Mesenchymal stem cell (in vitro differentiated cells and primary cell): ENCODE results near the gene CHD9.

Experiments
- DNase-seq: peaks from one replicate; pipeline ENCODE4 v3.0.0-alpha.2; 2013
- H2AFZ ChIP-seq: one replicate; pipeline ENCODE4 v1.6.1; 2013; ENCODE audit warnings: low read depth, mild to moderate bottlenecking, control low read depth, inconsistent platforms, low read length, moderate library complexity
- H2AK5ac ChIP-seq: 2 replicates; pipeline ENCODE4 v1.6.1; 2013; ENCODE audit warnings: low read length, moderate library complexity, mild to moderate bottlenecking, inconsistent platforms; ENCODE audit not compliant: severe bottlenecking
- H2BK120ac ChIP-seq: one replicate; pipeline ENCODE4 v1.6.1; 2013; ENCODE audit warnings: low read depth, mild to moderate bottlenecking, inconsistent platforms, low read length, moderate library complexity
- H2BK12ac ChIP-seq, 2 experiments: one replicate each; pipeline ENCODE4 v1.6.1; 2013; ENCODE audit warnings: inconsistent platforms in 2 of 2, low read length in 2 of 2, mild to moderate bottlenecking in 2 of 2, moderate library complexity in 2 of 2, control low read depth in 1 of 2
- H2BK15ac ChIP-seq: one replicate; pipeline ENCODE4 v1.6.1; 2013; ENCODE audit warnings: mild to moderate bottlenecking, low read depth, inconsistent platforms; ENCODE audit not compliant: poor library complexity, severe bottlenecking
- H2BK5ac ChIP-seq: 2 replicates; pipeline ENCODE4 v1.6.1; 2013; ENCODE audit warnings: low read depth, mild to moderate bottlenecking, low read length, control low read depth, inconsistent platforms; ENCODE audit not compliant: poor library complexity, severe bottlenecking
- H3K14ac ChIP-seq, 2 experiments: one replicate each; pipeline ENCODE4 v1.6.1; 2013; ENCODE audit warnings: inconsistent platforms in 2 of 2, low read length in 2 of 2, control low read depth in 1 of 2, mild to moderate bottlenecking in 1 of 2, moderate library complexity in 1 of 2
- H3K18ac ChIP-seq, 2 experiments: one replicate each; pipeline ENCODE4 v1.6.1; 2013; ENCODE audit warnings: inconsistent platforms in 2 of 2, low read length in 2 of 2, control low read depth in 1 of 2, low read depth in 1 of 2, mild to moderate bottlenecking in 1 of 2
- H3K23ac ChIP-seq, 2 experiments: one replicate each; pipeline ENCODE4 v1.6.1; 2013; ENCODE audit warnings: inconsistent platforms in 2 of 2, low read length in 2 of 2, mild to moderate bottlenecking in 2 of 2, moderate library complexity in 2 of 2, control low read depth in 1 of 2
- H3K27ac ChIP-seq: 2 replicates; pipeline ENCODE4 v1.5.1; 2013; ENCODE audit warnings: mild to moderate bottlenecking, moderate library complexity, low read length, control low read depth, inconsistent platforms; ENCODE audit not compliant: poor library complexity, severe bottlenecking
- H3K27me3 ChIP-seq, 2 experiments: 2 replicates each; pipeline versions ENCODE4 v1.6.1 to v1.7.0; 2013; ENCODE audit warnings: low read length in 2 of 2, mild to moderate bottlenecking in 2 of 2, moderate library complexity in 2 of 2, control low read depth in 1 of 2, inconsistent platforms in 1 of 2; ENCODE audit not compliant: control insufficient read depth in 1 of 2, insufficient read depth in 1 of 2
- H3K36me3 ChIP-seq, 2 experiments: 2 replicates each; pipeline versions ENCODE4 v1.6.1 to v1.7.0; 2013; ENCODE audit warnings: low read length in 2 of 2, control low read depth in 1 of 2, inconsistent platforms in 1 of 2, low read depth in 1 of 2, mild to moderate bottlenecking in 1 of 2; ENCODE audit not compliant: insufficient read depth in 2 of 2, control insufficient read depth in 1 of 2
- H3K4ac ChIP-seq, 2 experiments: one replicate each; pipeline ENCODE4 v1.6.1; 2013; ENCODE audit warnings: inconsistent platforms in 2 of 2, low read length in 2 of 2, mild to moderate bottlenecking in 2 of 2, moderate library complexity in 2 of 2, control low read depth in 1 of 2, low read depth in 1 of 2
- H3K4me1 ChIP-seq: 2 replicates; pipeline ENCODE4 v1.6.1; 2013; ENCODE audit warnings: low read depth, low read length, control low read depth; ENCODE audit not compliant: control insufficient read depth, insufficient read depth
- H3K4me2 ChIP-seq: 2 replicates; pipeline ENCODE4 v1.6.1; 2013; ENCODE audit warnings: low read length, mild to moderate bottlenecking, inconsistent platforms; ENCODE audit not compliant: poor library complexity, severe bottlenecking
- H3K4me3 ChIP-seq, 2 experiments: 2 replicates each; pipeline versions ENCODE4 v1.5.1 to v1.7.0; 2013; ENCODE audit warnings: low read length in 2 of 2, mild to moderate bottlenecking in 2 of 2, control low read depth in 1 of 2, low read depth in 1 of 2; ENCODE audit not compliant: insufficient read depth in 1 of 2
- H3K79me1 ChIP-seq: replicated peaks from 2 replicates; pipeline ENCODE4 v1.6.1; 2013; ENCODE audit warnings: mild to moderate bottlenecking, control low read depth, low read length, inconsistent platforms; ENCODE audit not compliant: poor library complexity, severe bottlenecking
- H3K9ac ChIP-seq: 2 replicates; pipeline ENCODE4 v1.7.0; 2013; ENCODE audit warnings: mild to moderate bottlenecking, low read length, moderate library complexity
- H3K9me3 ChIP-seq: 2 replicates; pipeline ENCODE4 v1.7.0; 2013; ENCODE audit warnings: mild to moderate bottlenecking, low read length; ENCODE audit not compliant: control insufficient read depth
- H4K8ac ChIP-seq: one replicate; pipeline ENCODE4 v1.6.1; 2013; ENCODE audit warnings: inconsistent platforms, mild to moderate bottlenecking, low read length, moderate library complexity
- H4K91ac ChIP-seq: one replicate; pipeline ENCODE4 v1.6.1; 2013; ENCODE audit warnings: mild to moderate bottlenecking, low read length, inconsistent platforms
- WGBS: methylation state at CpG from one replicate; pipeline ENCODE4 v1.1.7; 2013; ENCODE audit warnings: mixed read lengths; 5-methylcytosine and 5-hydroxymethylcytosine counted together

CHD9 gene

DNA sequence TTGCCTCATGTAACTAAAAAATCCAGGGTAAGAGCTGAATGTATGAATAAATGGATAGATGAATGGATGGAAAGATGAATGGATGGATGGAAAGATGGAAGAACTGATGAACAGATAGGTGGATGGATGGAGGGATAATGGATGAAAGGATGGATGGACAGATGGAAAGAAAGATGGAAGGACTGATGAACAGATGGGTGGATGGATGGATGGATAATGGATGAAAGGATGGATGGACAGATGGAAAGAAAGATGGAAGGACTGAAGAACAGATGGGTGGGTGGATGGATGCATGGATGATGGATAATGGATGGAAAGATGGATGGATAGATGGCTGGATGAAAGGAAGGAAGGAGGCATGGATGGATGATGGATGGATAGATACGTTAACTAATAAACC is 14.0 kb upstream of the CHD9 start:
- no peak overlapping the region for H4K91ac ChIP-seq

DNA sequence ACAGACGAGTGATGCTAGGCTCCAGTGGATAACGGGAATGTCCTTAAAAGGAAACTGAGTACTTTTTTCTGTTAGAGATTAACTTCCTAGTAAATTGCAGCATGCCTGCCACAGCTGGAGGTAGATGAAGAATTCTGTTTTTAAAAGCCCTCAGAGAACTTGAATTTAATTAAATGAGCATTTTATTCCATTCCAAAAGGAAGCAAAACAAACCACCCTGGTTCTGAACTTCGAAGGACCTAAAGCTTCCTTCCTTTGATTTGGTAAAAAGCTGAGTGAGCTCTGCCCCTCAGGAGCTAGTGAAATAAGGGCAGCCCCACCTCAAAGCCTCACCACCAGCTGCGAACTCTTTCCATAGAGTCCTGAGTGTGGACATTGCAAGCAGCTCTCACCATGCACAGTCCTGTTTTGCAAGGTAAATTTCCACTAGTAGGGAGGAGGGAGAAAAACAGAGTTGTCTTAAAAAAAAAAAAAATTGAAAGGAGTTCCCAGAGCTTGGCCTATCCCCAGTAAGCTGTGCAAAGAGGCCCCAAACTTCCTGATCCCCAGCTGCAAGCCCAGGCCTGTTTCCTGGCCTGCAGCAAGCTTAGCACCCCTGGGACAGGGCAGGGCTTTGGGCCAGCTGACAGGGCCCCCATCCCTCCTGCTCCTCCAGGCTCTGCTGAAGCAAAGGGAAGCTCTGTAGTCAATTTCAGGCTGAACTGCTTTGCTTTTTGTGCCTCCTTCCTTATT is 13.3 kb upstream of the CHD9 start:
- Histone ChIP-seq H2AFZ (no peak overlapping the region), H2AK5ac (peak overlapping the region; percentile 87), H3K79me1 (peaks cover 10% of the 10 kb centered on the region), H3K27ac (peak overlapping the region; percentile 100), H4K91ac (no peak overlapping the region), H2BK5ac (peak overlapping the region; percentile 95), H3K36me3 (peaks cover 0 to 11% of the 10 kb centered on the region in 2 experiments), H3K23ac (no peak overlapping the region), H2BK15ac (no peak overlapping the region), H2BK120ac (no peak overlapping the region), H4K8ac (peak overlapping the region; percentile 23), H2BK12ac (no peak overlapping the region), H3K4me1 (peaks cover 17% of the 10 kb centered on the region), H3K4me2 (peak overlapping the region; percentile 2), H3K14ac (peak overlapping the region in 1 of 2 experiments; percentile 44), H3K4ac (peak overlapping the region in 1 of 2 experiments; percentile 35), H3K9me3 (no peaks in the 10 kb centered on the region), H3K9ac (peak overlapping the region; percentile 90), H3K27me3 (no peaks in the 10 kb centered on the region), H3K18ac (peak overlapping the region; percentile 61 to 70), H3K4me3 (peak overlapping the region in 1 of 2 experiments; percentile 79)
- peak; percentile 46 for DNase-seq
- WGBS, result 35% methylated on average over 3 of the region's 4 CpGs

More for the DNA sequence above, 14.0 kb upstream of the CHD9 start:
- no peak overlapping the region for H3K4me2 ChIP-seq
- H3K4me1 ChIP-seq, result peaks cover 17% of the 10 kb centered on the region
- H4K8ac ChIP-seq, result no peak overlapping the region
- H3K4ac ChIP-seq, result no peak overlapping the region
- peak overlapping the region; percentile 90 for H3K9ac ChIP-seq
- H2BK12ac ChIP-seq, result no peak overlapping the region
- no peak overlapping the region for H3K23ac ChIP-seq
- H3K79me1 ChIP-seq, result peaks cover 7% of the 10 kb centered on the region
- WGBS, result no CpG with 5 or more reads among the region's 1 CpG
- no peak overlapping the region for H2BK120ac ChIP-seq
- no peaks in the 10 kb centered on the region for H3K27me3 ChIP-seq
- H3K4me3 ChIP-seq, result peak overlapping the region in 1 of 2 experiments; percentile 79
- DNase-seq, result no peak
- no peak overlapping the region for H3K14ac ChIP-seq
- peak overlapping the region; percentile 100 for H3K27ac ChIP-seq
- no peak overlapping the region for H2AFZ ChIP-seq
- no peak overlapping the region for H3K18ac ChIP-seq
- H3K9me3 ChIP-seq, result no peaks in the 10 kb centered on the region
- peaks cover 0 to 5% of the 10 kb centered on the region in 2 experiments for H3K36me3 ChIP-seq
- H2BK5ac ChIP-seq, result peak overlapping the region; percentile 75
- H2BK15ac ChIP-seq, result no peak overlapping the region
- H2AK5ac ChIP-seq, result peak overlapping the region; percentile 89

DNA sequence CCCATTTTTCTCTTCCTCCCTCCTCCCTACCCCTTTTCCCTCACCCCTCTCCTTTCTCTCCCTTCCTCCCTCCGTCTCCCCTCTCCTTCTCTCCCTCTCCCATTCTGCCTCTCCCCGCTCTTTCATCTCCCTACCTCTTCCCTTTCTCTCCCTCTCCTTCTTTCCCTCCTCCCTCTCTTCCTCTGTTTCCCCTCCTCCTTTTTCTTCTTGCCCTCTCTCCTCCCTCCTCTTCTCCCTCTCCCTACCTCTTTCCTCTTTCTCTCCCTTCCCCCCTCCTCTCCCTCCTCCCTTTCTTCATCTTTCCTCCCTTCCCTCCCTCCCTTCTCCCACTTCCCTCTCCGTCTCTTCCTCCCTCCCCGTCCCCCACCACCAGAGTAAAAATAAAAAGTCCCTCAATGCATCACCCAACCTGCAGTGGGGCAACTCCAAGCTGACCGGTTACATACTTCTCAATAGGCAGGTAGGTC is 12.5 kb upstream of the CHD9 start:
- Histone ChIP-seq H3K4me3 (peak overlapping the region in 1 of 2 experiments; percentile 79), H2BK15ac (no peak overlapping the region), H2BK120ac (no peak overlapping the region), H3K9me3 (no peaks in the 10 kb centered on the region), H3K27me3 (no peaks in the 10 kb centered on the region), H2AK5ac (peak overlapping the region; percentile 87), H3K4me1 (peaks cover 15% of the 10 kb centered on the region), H3K4me2 (peak overlapping the region; percentile 51), H3K4ac (no peak overlapping the region), H3K36me3 (peaks cover 0 to 18% of the 10 kb centered on the region in 2 experiments), H2AFZ (no peak overlapping the region), H3K18ac (peak overlapping the region in 1 of 2 experiments; percentile 59), H3K27ac (peak overlapping the region; percentile 100), H3K9ac (peak overlapping the region; percentile 90), H3K23ac (no peak overlapping the region), H2BK5ac (peak overlapping the region; percentile 95), H4K8ac (peak overlapping the region; percentile 60), H3K14ac (no peak overlapping the region), H4K91ac (no peak overlapping the region), H2BK12ac (peak overlapping the region; percentile 38 to 49), H3K79me1 (peaks cover 14% of the 10 kb centered on the region)
- WGBS, result 46% methylated on average over 5 of the region's 5 CpGs
- DNase-seq, result no peak

DNA sequence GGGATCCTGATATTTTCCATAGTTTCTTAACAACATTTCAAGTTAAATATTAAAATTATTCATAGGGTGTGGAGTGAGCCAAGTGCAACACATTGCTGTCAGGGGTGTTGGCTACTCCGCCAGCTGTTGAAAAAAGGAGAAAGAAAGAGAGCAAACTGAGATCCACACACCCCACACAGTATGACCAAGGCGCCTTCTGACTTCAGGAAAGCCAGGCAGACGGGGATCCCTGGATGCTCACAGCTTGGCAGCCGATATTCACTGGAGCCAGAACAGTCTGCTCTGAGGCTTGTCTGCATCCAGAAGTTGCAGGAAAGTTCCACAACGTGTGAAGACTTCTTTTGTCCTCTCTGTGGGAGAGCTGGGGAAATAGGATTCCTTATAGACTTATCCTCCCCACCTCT is 11.4 kb upstream of the CHD9 start:
- Histone ChIP-seq H3K18ac (no peak overlapping the region), H2BK120ac (no peak overlapping the region), H3K23ac (no peak overlapping the region), H3K27ac (peak overlapping the region; percentile 100), H2AFZ (no peak overlapping the region), H3K9ac (peak overlapping the region; percentile 90), H2BK12ac (no peak overlapping the region), H3K4me2 (peak overlapping the region; percentile 51), H3K79me1 (peaks cover 17% of the 10 kb centered on the region), H3K4me3 (peak overlapping the region; percentile 45 to 79), H3K4ac (no peak overlapping the region), H2BK5ac (peak overlapping the region; percentile 31), H3K27me3 (no peaks in the 10 kb centered on the region), H4K8ac (peak overlapping the region; percentile 4), H3K14ac (no peak overlapping the region), H4K91ac (no peak overlapping the region), H2BK15ac (no peak overlapping the region), H3K36me3 (peaks cover 0 to 20% of the 10 kb centered on the region in 2 experiments), H3K9me3 (no peaks in the 10 kb centered on the region), H2AK5ac (peak overlapping the region; percentile 28), H3K4me1 (peaks cover 15% of the 10 kb centered on the region)
- DNase-seq, result no peak
- 34% methylated on average over 3 of the region's 5 CpGs for WGBS
